ENCODE measurements around the gene MRPS34.

MRPS34 gene

GRCh38 chr16:1768767-1769401 lies 4.0 kb downstream of the MRPS34 start:
- DNase-seq, result no peak

GRCh38 chr16:1768061-1768766 lies 4.7 kb downstream of the MRPS34 start:
- no peak for DNase-seq

DNA sequence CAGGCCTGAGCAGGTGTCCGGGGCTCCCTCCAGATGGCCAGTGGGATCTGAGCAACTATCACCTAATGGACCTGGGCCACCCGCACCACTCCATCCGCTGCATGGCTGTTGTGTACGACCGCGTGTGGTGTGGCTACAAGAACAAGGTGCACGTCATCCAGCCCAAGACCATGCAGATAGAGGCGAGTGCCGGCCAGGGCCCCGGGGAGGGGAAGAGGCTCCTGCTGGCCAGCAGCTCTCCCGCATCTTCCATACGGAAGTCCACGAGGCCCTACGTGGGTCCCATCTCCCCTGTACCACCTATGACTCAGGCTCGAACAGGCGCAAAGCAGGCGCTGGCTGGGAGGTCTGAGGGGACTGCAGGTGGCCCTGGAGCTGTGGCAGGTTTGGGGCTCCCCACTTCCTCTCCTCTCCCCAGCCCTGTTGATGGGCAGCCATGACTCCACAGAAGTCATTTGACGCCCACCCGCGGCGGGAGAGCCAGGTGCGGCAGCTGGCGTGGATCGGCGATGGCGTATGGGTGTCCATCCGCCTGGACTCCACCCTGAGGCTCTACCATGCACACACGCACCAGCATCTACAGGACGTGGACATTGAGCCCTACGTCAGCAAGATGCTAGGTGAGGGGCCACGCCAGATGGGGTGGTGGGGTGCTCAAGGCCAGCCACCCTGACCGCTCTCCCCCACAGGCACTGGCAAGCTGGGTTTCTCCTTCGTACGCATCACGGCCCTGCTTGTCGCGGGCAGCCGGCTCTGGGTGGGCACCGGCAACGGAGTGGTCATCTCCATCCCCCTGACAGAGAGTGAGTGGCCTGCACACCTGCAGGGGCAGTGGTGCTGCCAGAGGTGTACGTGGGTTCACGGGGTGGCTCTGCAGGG lies 5.6 kb downstream of the MRPS34 start:
- DNase-seq, result no peak

DNA sequence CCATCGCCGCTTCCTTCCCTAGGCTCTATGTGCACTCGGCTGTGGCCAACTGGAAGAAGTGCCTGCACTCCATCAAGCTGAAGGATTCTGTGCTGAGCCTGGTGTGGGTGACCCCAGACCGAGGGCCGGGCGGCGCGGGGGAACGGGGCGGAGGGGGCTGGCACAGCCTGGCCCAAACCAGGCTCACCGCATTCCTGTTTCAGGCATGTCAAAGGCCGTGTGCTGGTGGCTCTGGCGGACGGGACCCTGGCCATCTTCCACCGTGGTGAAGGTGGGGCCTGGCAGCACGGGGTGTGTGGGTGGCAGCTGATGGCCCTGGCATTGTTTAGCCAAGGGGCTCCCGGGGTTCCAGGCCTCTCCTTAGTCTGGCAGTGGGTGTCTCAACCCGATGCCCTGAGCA lies 6.2 kb downstream of the MRPS34 start:
- no peak for DNase-seq

DNA sequence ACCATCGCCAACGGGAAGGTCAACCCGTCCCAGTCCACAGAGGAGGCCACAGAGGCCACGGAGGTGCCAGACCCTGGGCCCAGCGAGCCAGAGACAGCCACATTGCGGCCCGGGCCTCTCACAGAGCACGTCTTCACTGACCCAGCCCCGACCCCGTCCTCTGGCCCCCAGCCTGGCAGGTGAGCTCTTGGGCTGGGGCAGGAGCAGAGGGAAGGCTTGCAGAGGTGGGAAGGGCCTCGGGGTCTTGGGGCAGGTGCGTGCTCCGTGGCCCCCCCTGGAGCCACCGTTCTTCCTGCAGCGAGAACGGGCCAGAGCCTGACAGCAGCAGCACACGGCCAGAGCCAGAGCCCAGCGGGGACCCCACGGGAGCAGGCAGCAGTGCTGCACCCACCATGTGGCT lies 6.7 kb downstream of the MRPS34 start:
- no peak for DNase-seq

DNA sequence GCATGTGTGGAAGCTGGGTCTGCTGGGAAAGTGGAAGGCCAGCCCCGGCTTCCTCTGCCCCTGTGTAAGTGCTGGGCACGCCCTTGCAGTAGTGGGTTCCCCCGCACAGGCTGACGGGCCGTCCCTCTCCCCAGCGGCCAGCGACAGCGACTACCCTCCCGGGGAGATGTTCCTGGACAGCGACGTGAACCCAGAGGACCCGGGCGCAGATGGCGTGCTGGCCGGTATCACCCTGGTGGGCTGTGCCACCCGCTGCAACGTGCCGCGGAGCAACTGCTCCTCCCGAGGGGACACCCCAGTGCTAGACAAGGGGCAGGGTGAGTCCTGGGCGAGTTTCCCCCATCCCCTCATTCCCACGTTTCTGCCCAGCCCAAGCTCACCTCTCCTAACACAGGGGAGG lies 7.1 kb downstream of the MRPS34 start:
- no peak for DNase-seq

DNA sequence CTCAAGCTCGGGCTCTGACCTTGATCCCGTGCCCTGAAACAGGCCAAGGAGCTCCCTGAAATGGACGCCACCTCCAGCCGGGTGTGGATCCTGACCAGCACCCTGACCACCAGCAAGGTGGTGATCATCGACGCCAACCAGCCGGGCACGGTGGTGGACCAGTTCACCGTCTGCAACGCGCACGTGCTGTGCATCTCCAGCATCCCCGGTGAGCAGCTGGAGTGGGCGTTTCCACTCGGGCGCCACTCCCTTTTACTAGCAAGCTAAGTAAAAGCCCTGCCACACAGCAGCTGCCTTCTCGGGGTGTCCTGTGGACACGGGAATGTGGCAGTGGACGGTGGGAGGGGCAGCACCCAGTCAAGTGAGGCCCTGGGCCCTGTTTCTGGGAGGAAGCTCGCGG lies 8.0 kb downstream of the MRPS34 start:
- no peak for DNase-seq

GRCh38 chr16:1763521-1764511 lies 9.1 kb downstream of the MRPS34 start:
- no peak for DNase-seq

DNA sequence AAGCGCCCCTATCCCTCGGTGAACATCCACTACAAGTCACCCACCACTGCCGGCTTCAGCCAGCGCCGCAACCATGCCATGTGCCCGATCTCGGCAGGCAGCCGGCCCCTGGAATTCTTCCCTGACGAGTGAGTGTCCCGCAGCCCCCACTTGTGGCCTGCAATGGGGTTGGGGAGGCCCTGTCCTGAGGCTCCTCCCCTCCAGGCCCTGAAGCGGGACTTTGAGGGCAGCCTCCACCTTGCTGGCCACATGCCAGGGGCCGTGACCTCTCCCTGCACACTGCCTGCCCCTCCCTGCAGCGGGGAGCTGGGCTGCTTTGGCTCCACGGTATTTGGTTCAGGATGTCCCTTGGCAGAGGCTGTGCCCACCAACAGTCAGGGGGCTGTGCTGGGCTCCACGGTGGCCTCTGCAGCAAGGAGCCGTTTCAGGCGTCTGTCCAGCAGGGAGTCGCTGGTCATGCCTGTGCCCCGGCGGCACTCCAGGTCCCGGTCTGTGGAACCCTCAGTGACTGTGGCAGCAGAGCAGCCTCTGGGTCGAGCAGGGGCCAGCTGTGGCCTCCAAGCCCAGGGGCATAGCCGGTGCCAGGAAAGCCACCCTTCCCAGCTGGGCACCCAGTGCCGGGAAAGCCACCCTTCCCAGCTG lies 9.9 kb downstream of the MRPS34 start:
- no peak for DNase-seq

DNA sequence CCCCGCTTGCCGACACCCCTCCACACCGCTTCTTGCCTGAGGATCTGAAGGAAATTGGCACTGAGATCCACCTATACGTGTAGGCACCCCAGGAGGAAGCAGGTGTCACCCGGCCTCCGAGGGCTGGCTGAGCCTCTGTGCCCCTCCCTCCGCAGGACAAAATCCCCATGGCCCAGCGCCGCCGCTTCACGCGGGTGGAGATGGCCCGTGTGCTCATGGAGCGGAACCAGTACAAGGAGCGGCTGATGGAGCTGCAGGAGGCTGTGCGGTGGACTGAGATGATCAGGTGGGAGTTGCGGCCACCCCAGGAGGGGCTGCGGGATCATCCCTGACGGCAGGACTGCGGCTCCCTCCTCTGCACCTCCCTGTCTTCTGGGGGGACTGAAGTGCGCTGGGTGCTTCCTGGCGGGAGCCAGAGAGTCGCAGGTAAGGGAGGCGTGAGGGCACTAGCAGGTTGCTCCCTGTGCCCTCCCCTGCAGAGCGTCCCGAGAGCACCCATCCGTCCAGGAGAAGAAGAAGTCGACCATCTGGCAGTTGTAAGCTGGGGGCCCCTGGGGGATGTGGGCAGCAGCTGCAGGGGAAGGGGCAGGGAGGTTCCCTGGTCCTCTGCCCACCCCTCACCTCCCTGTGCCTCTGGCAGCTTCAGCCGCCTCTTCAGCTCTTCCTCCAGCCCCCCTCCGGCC lies 10.6 kb downstream of the MRPS34 start:
- DNase-seq, result no peak

DNA sequence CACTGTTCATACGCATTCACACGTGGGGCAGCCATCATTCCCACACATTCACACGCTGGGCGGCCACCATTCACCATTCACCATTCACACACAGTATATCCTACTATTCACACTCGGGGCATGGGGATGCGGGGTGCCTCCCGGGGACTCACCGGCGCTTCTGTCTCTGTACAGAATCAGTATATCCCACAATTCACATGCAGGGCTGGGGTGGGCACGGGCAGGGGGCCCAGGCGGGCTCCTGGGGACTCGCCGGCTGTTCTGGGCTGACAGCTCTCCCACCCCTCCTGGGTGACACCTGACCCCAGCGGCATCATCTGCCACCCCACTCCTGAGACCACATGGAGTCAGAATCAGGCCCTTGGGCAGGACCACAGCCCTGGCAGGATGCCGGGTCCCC lies 11.2 kb downstream of the MRPS34 start:
- no peak for DNase-seq

- DNase-seq, result no peak
Measured at GRCh38 chr16:1760911-1761310, 12.0 kb downstream of the MRPS34 start.

- DNase-seq, result no peak
Measured at GRCh38 chr16:1759511-1759910, 13.4 kb downstream of the MRPS34 start.

GRCh38 chr16:1758923-1759322 lies 14.0 kb downstream of the MRPS34 start:
- no peak for DNase-seq

DNA sequence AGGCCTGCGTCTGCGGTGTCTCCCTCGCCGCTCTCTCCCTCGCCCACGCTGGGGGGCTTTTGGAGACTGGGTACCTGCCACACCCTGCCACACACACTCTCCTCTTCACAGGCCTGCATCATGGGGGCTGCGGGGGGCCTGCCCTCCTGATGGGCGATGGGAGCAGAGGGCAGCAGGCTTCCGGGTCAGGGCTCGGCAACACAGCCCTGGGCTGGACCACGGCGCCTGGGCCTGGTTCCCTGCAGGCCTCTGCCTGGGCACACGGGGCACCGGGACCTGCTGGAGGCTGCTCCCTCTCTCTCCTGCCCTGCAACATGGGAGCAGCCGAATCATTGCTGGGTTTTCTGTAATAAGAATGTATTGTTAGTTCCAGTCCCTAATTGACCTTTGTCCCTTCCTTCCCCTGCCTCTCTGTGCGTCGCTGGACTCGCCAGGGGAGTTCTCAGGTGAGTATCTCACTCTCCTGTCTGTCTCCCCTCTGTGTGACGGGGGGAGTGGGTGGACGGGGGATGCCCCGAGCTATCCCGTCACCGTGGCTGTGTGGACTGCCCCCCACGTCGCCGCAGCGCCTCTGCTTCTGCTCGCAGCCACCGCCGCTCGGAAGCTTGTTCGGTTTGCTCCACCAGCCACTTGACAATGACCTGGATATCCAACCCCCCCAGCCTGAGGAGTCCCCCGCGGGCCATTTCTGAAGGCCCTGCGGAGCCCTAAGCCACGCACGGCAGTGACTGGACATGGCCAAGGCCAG lies 15.0 kb downstream of the MRPS34 start:
- DNase-seq, result no peak

DNA sequence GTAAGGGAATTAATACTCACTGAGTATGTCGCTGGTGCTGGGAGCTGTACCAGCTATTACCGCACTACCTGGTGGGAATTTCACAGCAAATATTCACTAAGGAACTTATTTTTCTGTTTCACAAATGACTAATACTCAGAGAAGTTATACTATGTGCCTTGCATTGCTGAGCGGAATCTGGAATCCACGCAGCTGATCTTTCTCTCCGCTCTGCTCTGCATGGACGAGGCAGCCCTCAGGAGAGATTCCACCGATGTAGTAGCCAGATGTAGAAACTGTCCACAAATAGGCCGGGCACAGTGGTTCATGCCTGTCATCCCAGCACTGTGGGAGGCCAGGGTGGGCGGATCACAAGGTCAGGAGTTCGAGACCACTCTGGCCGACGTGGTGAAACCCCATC lies 18.7 kb downstream of the MRPS34 start:
- DNase-seq, result no peak

- no peak for DNase-seq
Measured at GRCh38 chr16:1752853-1753252, 20.1 kb downstream of the MRPS34 start.

- no peak for DNase-seq
Measured at GRCh38 chr16:1751946-1752345, 21.0 kb downstream of the MRPS34 start.

- DNase-seq, result no peak
Measured at GRCh38 chr16:1749152-1750117, 23.5 kb downstream of the MRPS34 start.

GRCh38 chr16:1747934-1748333 lies 25.0 kb downstream of the MRPS34 start:
- DNase-seq, result no peak

Measured in SHP77 treated with DMSO at 0.1 percent for 48 hours (cell line).